ENCODE results near the gene GPR17. TPM values are rescaled to one million over a fixed set of nuclear protein-coding genes. Genes with fewer than 3 reads are reported as not detected.

GPR17 gene
- not detected in 2 replicates for total RNA-seq
- long read RNA-seq, result 0 reads

GRCh38 chr2:127645395-127646291, at the start of gene GPR17:
GPR17 (plus strand) TSS chr2:127646153; CDS start chr2:127650736, 4,583 bp downstream.
- no peak for DNase-seq (ENCODE audit: low spot score, unreplicated experiment)
- Mint-ChIP-seq H3K27me3 (peaks cover 12% of the 10 kb centered on the region), H3K9me3 (ENCODE audit: low read depth) (no peaks in the 10 kb centered on the region), H3K4me1 (ENCODE audit: low read depth) (peaks cover 4% of the 10 kb centered on the region), H3K36me3 (ENCODE audit: insufficient read depth) (no peaks in the 10 kb centered on the region), H3K27ac (no peak within 1 kb of the TSS), H3K4me3 (ENCODE audit: low read depth) (no peak within 1 kb of the TSS)
- TF ChIP-seq CTCF (IDR thresholded peaks at IDR 0.05; ENCODE audit: unreplicated experiment), result no peak

GRCh38 chr2:127596311-127597045, 49.5 kb upstream of the GPR17 start:
- H3K9me3 Mint-ChIP-seq (ENCODE audit: low read depth), result peaks cover 6% of the 10 kb centered on the region
- no peak for TF ChIP-seq CTCF (IDR thresholded peaks at IDR 0.05; ENCODE audit: unreplicated experiment)
- H3K4me1 Mint-ChIP-seq (ENCODE audit: low read depth), result no peaks in the 10 kb centered on the region
- no peaks in the 10 kb centered on the region for H3K27me3 Mint-ChIP-seq
- no peak overlapping the region for H3K27ac Mint-ChIP-seq
- no peaks in the 10 kb centered on the region for H3K36me3 Mint-ChIP-seq (ENCODE audit: insufficient read depth)
- no peak overlapping the region for H3K4me3 Mint-ChIP-seq (ENCODE audit: low read depth)
- no peak for DNase-seq (ENCODE audit: low spot score, unreplicated experiment)

GRCh38 chr2:127597046-127597983, 48.6 kb upstream of the GPR17 start:
- no peak for DNase-seq (ENCODE audit: low spot score, unreplicated experiment)
- TF ChIP-seq CTCF (IDR thresholded peaks at IDR 0.05; ENCODE audit: unreplicated experiment), result no peak
- no peak overlapping the region for H3K27ac Mint-ChIP-seq
- H3K4me3 Mint-ChIP-seq (ENCODE audit: low read depth), result no peak overlapping the region
- no peaks in the 10 kb centered on the region for H3K36me3 Mint-ChIP-seq (ENCODE audit: insufficient read depth)
- no peaks in the 10 kb centered on the region for H3K4me1 Mint-ChIP-seq (ENCODE audit: low read depth)
- H3K9me3 Mint-ChIP-seq (ENCODE audit: low read depth), result peaks cover 6% of the 10 kb centered on the region
- H3K27me3 Mint-ChIP-seq, result no peaks in the 10 kb centered on the region

GRCh38 chr2:127597984-127598380, 48.0 kb upstream of the GPR17 start:
- Mint-ChIP-seq H3K27ac (no peak overlapping the region), H3K4me3 (ENCODE audit: low read depth) (no peak overlapping the region), H3K36me3 (ENCODE audit: insufficient read depth) (no peaks in the 10 kb centered on the region), H3K4me1 (ENCODE audit: low read depth) (no peaks in the 10 kb centered on the region), H3K27me3 (no peaks in the 10 kb centered on the region), H3K9me3 (ENCODE audit: low read depth) (peaks cover 6% of the 10 kb centered on the region)
- TF ChIP-seq CTCF (IDR thresholded peaks at IDR 0.05; ENCODE audit: unreplicated experiment), result no peak
- DNase-seq (ENCODE audit: low spot score, unreplicated experiment), result no peak

Data from progenitor cell of endocrine pancreas (in vitro differentiated cells).